ENCODE data around the gene C1QTNF9. TPM values are rescaled to one million over a fixed set of nuclear protein-coding genes. Genes with fewer than 3 reads are reported as not detected.

The C1QTNF9 gene
- total RNA-seq, 1 experiment from 2014 or later, result not detected

DNA sequence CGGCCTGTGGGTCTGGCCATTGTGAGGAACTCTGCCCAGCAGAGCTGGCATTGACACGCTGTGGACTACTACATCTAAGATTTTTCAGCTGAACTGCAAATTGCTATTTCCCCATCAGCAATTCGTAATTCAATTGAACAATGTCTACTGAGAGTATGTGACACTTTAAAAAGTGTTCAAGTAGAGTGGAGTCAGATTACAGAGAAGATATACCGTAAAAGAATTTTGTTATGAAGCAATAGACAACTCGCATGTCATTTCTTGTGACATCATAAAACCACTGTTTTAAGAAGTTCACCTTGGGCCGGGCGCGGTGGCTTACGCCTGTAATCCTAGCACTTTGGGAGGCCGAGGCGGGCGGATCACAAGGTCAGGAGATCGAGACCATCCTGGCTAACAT, 32.5 kb upstream of the C1QTNF9 start (continued):
- TF ChIP-seq ZNF219 (CRISPR knock-in tag; IDR thresholded peaks at IDR 0.05; ENCODE audit: borderline replicate concordance) (no peak), ZNF671 (CRISPR knock-in tag; IDR thresholded peaks at IDR 0.05) (no peak)

DNA sequence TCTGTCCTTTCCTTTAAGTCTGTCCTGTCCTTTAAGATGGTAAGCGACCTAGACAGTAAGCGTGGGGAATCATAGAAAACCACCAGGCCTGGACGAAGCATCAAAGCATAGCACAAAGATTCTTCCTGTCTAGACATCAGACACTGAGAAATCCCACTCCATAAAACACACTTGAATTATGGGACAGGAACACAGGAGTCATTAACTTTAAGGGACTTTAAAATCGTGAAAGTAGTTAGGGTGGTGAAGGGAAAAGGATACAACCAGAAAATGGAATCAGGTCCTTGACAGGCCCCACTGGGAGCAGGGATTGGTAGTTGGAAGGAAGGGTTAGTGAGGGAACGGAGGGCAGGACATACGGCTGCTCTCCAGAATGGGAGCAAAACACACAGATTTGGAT, 31.6 kb upstream of the C1QTNF9 start:
- ChIA-PET CTCF (interaction anchor here (1.3 kb wide), 1 partner anchor 47 kb away, joined by 3 read pairs; no protein-coding TSS in a partner anchor), POLR2A (no interaction called here)
- H3K9me3 Mint-ChIP-seq, result peaks cover 6% of the 10 kb centered on the region; the same call in 1 of the 2 replicates
- no peak overlapping the region for H3K27ac Mint-ChIP-seq
- H3K27me3 Mint-ChIP-seq (ENCODE audit: low read depth), result no peaks in the 10 kb centered on the region
- H3K36me3 Mint-ChIP-seq, result 0 out of 2 replicates have a peak, but pooled peaks cover 5% of the 10 kb centered on the region
- no peak for DNase-seq (ENCODE audit: low spot score)
- no peak for ATAC-seq
- no peaks in the 10 kb centered on the region for H3K4me1 Mint-ChIP-seq
- TF ChIP-seq, protein P1, sequence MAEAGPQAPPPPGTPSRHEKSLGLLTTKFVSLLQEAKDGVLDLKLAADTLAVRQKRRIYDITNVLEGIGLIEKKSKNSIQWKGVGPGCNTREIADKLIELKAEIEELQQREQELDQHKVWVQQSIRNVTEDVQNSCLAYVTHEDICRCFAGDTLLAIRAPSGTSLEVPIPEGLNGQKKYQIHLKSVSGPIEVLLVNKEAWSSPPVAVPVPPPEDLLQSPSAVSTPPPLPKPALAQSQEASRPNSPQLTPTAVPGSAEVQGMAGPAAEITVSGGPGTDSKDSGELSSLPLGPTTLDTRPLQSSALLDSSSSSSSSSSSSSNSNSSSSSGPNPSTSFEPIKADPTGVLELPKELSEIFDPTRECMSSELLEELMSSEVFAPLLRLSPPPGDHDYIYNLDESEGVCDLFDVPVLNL (CRISPR knock-in tag; IDR thresholded peaks at IDR 0.05; ENCODE audit: borderline replicate concordance, low read depth), result no peak
- TF ChIP-seq, protein P2, sequence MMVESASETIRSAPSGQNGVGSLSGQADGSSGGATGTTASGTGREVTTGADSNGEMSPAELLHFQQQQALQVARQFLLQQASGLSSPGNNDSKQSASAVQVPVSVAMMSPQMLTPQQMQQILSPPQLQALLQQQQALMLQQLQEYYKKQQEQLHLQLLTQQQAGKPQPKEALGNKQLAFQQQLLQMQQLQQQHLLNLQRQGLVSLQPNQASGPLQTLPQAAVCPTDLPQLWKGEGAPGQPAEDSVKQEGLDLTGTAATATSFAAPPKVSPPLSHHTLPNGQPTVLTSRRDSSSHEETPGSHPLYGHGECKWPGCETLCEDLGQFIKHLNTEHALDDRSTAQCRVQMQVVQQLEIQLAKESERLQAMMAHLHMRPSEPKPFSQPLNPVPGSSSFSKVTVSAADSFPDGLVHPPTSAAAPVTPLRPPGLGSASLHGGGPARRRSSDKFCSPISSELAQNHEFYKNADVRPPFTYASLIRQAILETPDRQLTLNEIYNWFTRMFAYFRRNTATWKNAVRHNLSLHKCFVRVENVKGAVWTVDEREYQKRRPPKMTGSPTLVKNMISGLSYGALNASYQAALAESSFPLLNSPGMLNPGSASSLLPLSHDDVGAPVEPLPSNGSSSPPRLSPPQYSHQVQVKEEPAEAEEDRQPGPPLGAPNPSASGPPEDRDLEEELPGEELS (CRISPR knock-in tag; IDR thresholded peaks at IDR 0.05), result no peak
- TF ChIP-seq, protein P3, sequence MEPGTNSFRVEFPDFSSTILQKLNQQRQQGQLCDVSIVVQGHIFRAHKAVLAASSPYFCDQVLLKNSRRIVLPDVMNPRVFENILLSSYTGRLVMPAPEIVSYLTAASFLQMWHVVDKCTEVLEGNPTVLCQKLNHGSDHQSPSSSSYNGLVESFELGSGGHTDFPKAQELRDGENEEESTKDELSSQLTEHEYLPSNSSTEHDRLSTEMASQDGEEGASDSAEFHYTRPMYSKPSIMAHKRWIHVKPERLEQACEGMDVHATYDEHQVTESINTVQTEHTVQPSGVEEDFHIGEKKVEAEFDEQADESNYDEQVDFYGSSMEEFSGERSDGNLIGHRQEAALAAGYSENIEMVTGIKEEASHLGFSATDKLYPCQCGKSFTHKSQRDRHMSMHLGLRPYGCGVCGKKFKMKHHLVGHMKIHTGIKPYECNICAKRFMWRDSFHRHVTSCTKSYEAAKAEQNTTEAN (CRISPR knock-in tag; IDR thresholded peaks at IDR 0.05), result no peak
- TF ChIP-seq ZNF121 (CRISPR knock-in tag; IDR thresholded peaks at IDR 0.05) (no peak), MYBL2 (CRISPR knock-in tag; IDR thresholded peaks at IDR 0.05) (no peak), OVOL2 (CRISPR knock-in tag; IDR thresholded peaks at IDR 0.05; ENCODE audit: borderline replicate concordance) (no peak), MXD4 (CRISPR knock-in tag; IDR thresholded peaks at IDR 0.05; ENCODE audit: borderline replicate concordance) (no peak), GRHL2 (CRISPR knock-in tag; IDR thresholded peaks at IDR 0.05; ENCODE audit: insufficient replicate concordance, severe bottlenecking) (no peak), ZNF232 (CRISPR knock-in tag; IDR thresholded peaks at IDR 0.05) (no peak), ZNF263 (CRISPR knock-in tag; IDR thresholded peaks at IDR 0.05; ENCODE audit: low read depth) (no peak), ESRRA (CRISPR knock-in tag; IDR thresholded peaks at IDR 0.05; ENCODE audit: borderline replicate concordance) (no peak), NFYB (CRISPR knock-in tag; conservative IDR thresholded peaks at IDR 0.05; ENCODE audit: low read depth) (no peak)
- TF ChIP-seq, protein P4, sequence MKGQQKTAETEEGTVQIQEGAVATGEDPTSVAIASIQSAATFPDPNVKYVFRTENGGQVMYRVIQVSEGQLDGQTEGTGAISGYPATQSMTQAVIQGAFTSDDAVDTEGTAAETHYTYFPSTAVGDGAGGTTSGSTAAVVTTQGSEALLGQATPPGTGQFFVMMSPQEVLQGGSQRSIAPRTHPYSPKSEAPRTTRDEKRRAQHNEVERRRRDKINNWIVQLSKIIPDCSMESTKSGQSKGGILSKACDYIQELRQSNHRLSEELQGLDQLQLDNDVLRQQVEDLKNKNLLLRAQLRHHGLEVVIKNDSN (CRISPR knock-in tag; IDR thresholded peaks at IDR 0.05), result no peak
- TF ChIP-seq, protein P5, sequence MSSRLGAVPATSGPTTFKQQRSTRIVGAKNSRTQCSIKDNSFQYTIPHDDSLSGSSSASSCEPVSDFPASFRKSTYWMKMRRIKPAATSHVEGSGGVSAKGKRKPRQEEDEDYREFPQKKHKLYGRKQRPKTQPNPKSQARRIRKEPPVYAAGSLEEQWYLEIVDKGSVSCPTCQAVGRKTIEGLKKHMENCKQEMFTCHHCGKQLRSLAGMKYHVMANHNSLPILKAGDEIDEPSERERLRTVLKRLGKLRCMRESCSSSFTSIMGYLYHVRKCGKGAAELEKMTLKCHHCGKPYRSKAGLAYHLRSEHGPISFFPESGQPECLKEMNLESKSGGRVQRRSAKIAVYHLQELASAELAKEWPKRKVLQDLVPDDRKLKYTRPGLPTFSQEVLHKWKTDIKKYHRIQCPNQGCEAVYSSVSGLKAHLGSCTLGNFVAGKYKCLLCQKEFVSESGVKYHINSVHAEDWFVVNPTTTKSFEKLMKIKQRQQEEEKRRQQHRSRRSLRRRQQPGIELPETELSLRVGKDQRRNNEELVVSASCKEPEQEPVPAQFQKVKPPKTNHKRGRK (CRISPR knock-in tag; IDR thresholded peaks at IDR 0.05; ENCODE audit: borderline replicate concordance), result no peak
- TF ChIP-seq, protein P6, sequence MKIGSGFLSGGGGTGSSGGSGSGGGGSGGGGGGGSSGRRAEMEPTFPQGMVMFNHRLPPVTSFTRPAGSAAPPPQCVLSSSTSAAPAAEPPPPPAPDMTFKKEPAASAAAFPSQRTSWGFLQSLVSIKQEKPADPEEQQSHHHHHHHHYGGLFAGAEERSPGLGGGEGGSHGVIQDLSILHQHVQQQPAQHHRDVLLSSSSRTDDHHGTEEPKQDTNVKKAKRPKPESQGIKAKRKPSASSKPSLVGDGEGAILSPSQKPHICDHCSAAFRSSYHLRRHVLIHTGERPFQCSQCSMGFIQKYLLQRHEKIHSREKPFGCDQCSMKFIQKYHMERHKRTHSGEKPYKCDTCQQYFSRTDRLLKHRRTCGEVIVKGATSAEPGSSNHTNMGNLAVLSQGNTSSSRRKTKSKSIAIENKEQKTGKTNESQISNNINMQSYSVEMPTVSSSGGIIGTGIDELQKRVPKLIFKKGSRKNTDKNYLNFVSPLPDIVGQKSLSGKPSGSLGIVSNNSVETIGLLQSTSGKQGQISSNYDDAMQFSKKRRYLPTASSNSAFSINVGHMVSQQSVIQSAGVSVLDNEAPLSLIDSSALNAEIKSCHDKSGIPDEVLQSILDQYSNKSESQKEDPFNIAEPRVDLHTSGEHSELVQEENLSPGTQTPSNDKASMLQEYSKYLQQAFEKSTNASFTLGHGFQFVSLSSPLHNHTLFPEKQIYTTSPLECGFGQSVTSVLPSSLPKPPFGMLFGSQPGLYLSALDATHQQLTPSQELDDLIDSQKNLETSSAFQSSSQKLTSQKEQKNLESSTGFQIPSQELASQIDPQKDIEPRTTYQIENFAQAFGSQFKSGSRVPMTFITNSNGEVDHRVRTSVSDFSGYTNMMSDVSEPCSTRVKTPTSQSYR (CRISPR knock-in tag; IDR thresholded peaks at IDR 0.05), result no peak
- TF ChIP-seq, protein P7, sequence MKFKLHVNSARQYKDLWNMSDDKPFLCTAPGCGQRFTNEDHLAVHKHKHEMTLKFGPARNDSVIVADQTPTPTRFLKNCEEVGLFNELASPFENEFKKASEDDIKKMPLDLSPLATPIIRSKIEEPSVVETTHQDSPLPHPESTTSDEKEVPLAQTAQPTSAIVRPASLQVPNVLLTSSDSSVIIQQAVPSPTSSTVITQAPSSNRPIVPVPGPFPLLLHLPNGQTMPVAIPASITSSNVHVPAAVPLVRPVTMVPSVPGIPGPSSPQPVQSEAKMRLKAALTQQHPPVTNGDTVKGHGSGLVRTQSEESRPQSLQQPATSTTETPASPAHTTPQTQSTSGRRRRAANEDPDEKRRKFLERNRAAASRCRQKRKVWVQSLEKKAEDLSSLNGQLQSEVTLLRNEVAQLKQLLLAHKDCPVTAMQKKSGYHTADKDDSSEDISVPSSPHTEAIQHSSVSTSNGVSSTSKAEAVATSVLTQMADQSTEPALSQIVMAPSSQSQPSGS (CRISPR knock-in tag; IDR thresholded peaks at IDR 0.05; ENCODE audit: borderline replicate concordance, low read depth), result no peak
- no peak overlapping the region for H3K4me3 Mint-ChIP-seq

Measured in WTC11 (cell line).